Stimulated activated CD8-positive, alpha-beta memory T cell treated with anti-CD3 and anti-CD28 coated beads, Interleukin-12 subunit alpha, Interleukin-12 subunit beta, amount 100 ng/mL, for 24 hours (primary cell): ENCODE results near the gene ACTR8.

Experiments used
- DNase-seq: peaks from one replicate; pipeline ENCODE4 v3.0.0-alpha.2; 2020; ENCODE audit errors: extremely low read depth

Gene ACTR8

GRCh38 chr3:53865732-53866499 lies 16.0 kb downstream of the ACTR8 start:
- DNase-seq: no peak

- no peak for DNase-seq
Measured at GRCh38 chr3:53863145-53863544, 18.8 kb downstream of the ACTR8 start.

GRCh38 chr3:53862241-53862640 lies 19.7 kb downstream of the ACTR8 start:
- DNase-seq: no peak

GRCh38 chr3:53860196-53860595 lies 21.8 kb downstream of the ACTR8 start:
- no peak for DNase-seq

- no peak for DNase-seq
Measured at GRCh38 chr3:53859178-53859577, 22.8 kb downstream of the ACTR8 start.

GRCh38 chr3:53858096-53858741 lies 23.7 kb downstream of the ACTR8 start:
- DNase-seq: no peak

- DNase-seq: no peak
Measured at GRCh38 chr3:53856964-53857363, 25.0 kb downstream of the ACTR8 start.

- DNase-seq: no peak
Measured at GRCh38 chr3:53850895-53851294, 31.1 kb downstream of the ACTR8 start.

GRCh38 chr3:53849916-53850315 lies 32.0 kb downstream of the ACTR8 start:
- no peak for DNase-seq

- DNase-seq: no peak
Measured at GRCh38 chr3:53846851-53847155, 35.1 kb downstream of the ACTR8 start.

GRCh38 chr3:53846134-53846850 lies 35.7 kb downstream of the ACTR8 start, which contains the start of the genes CHDH and IL17RB:
TSS of gene CHDH (minus strand) at chr3:53846419. CDS start at chr3:53824008, 22,411 bp downstream.
TSS of gene IL17RB (plus strand) at chr3:53846568. CDS start at chr3:53846589, 21 bp downstream.
- no peak for DNase-seq

GRCh38 chr3:53845881-53846133 lies 36.1 kb downstream of the ACTR8 start:
- DNase-seq: no peak

- no peak for DNase-seq
Measured at GRCh38 chr3:53845103-53845880, 36.7 kb downstream of the ACTR8 start.

GRCh38 chr3:53844262-53845102 lies 37.5 kb downstream of the ACTR8 start:
- no peak for DNase-seq

GRCh38 chr3:53843195-53844177 lies 38.5 kb downstream of the ACTR8 start:
- no peak for DNase-seq

GRCh38 chr3:53842436-53843194 lies 39.3 kb downstream of the ACTR8 start:
- DNase-seq: no peak

- DNase-seq: no peak
Measured at GRCh38 chr3:53841296-53841695, 40.7 kb downstream of the ACTR8 start.

- no peak for DNase-seq
Measured at GRCh38 chr3:53837331-53837730, 44.6 kb downstream of the ACTR8 start.

- no peak for DNase-seq
Measured at GRCh38 chr3:53836084-53836872, 45.7 kb downstream of the ACTR8 start.
